ENCODE results near the gene DGKG. TPM values are rescaled to one million over a fixed set of nuclear protein-coding genes. Genes with fewer than 3 reads are reported as not detected.

DGKG gene
- total RNA-seq, 1 donor from 2014 or later: 4.7 TPM

DNA sequence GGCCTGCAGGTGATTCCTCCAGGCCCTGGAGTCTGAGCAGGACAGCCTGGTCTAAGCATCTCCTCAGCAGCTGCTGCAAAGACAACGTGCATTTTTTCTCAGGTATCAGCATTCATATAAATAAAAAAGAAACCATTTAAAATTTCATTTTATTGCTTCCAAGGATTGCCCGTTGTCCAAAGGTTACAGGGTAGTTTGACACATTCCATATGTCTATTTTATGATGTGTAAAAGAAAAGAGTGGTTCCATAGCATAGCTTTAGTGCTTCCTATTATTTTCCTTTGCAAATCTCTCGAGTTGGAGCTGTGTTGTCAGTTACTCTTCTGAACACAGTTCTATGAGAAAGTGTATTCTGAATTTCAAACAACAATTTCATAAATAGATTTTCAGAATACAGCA lies 7.2 kb upstream of the DGKG start:
- no peak overlapping the region for H3K27ac ChIP-seq
- ATAC-seq: no peak
- no peaks in the 10 kb centered on the region for H3K9me3 ChIP-seq
- no peaks in the 10 kb centered on the region for H3K36me3 ChIP-seq
- H3K4me1 ChIP-seq: no peaks in the 10 kb centered on the region
- TF ChIP-seq, protein P1, sequence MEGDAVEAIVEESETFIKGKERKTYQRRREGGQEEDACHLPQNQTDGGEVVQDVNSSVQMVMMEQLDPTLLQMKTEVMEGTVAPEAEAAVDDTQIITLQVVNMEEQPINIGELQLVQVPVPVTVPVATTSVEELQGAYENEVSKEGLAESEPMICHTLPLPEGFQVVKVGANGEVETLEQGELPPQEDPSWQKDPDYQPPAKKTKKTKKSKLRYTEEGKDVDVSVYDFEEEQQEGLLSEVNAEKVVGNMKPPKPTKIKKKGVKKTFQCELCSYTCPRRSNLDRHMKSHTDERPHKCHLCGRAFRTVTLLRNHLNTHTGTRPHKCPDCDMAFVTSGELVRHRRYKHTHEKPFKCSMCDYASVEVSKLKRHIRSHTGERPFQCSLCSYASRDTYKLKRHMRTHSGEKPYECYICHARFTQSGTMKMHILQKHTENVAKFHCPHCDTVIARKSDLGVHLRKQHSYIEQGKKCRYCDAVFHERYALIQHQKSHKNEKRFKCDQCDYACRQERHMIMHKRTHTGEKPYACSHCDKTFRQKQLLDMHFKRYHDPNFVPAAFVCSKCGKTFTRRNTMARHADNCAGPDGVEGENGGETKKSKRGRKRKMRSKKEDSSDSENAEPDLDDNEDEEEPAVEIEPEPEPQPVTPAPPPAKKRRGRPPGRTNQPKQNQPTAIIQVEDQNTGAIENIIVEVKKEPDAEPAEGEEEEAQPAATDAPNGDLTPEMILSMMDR (IDR thresholded peaks at IDR 0.05): no peak
- no peak for DNase-seq
- H3K27me3 ChIP-seq: peaks cover 22% of the 10 kb centered on the region
- no peak overlapping the region for H3K4me3 ChIP-seq
- intact Hi-C loops (cut with DNase I): no loop called here

DNA sequence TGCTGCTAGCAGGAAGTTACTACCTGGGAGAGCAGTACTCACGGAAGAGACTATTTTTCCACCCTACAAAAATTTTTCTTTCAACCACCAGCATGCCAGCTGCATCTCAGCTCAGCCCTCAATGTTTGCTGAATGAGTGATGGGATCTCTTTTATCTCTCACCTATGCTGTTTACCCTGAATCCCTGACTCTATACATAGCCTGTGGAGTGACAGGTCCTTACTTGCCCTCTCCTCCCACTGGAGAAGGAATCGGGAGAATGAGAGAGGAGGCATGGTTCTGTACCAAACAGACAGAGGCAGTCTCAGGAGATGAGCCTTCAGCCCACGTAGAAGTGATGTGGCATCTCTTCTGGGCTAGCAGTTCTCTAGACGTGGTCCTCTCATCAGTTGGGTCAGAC lies 6.7 kb upstream of the DGKG start:
- Histone ChIP-seq H3K9me3 (no peaks in the 10 kb centered on the region), H3K27ac (no peak overlapping the region), H3K36me3 (no peaks in the 10 kb centered on the region), H3K4me1 (no peaks in the 10 kb centered on the region), H3K4me3 (no peak overlapping the region), H3K27me3 (peaks cover 27% of the 10 kb centered on the region)
- DNase-seq (no peak), ATAC-seq (no peak)
- TF ChIP-seq, protein P1 (IDR thresholded peaks at IDR 0.05): no peak
- intact Hi-C loops (cut with DNase I): no loop called here

DNA sequence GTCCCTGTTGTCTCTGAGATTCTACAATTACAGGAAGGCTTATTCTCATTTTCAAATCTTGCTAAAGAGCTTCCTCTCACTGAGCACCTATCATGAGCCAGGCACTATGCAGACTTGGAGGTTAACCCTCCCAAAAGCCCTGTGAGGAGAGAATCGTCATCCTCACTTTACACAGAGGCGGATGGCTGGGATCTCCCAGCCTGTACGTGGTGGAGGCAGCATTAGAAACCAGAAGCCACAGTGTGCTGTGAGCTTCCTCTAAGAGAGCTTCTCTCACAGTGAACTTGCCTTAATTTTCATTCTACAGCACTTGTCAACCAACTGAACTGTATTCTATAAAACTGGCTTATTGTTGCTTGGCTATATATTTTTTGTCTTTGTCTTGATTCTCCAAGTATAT lies 6.1 kb upstream of the DGKG start:
- no peak overlapping the region for H3K27ac ChIP-seq
- DNase-seq: no peak
- intact Hi-C loops (cut with DNase I): no loop called here
- TF ChIP-seq, protein P1 (IDR thresholded peaks at IDR 0.05): no peak
- no peaks in the 10 kb centered on the region for H3K9me3 ChIP-seq
- H3K4me1 ChIP-seq: no peaks in the 10 kb centered on the region
- H3K27me3 ChIP-seq: peaks cover 32% of the 10 kb centered on the region
- ATAC-seq: no peak
- no peaks in the 10 kb centered on the region for H3K36me3 ChIP-seq
- no peak overlapping the region for H3K4me3 ChIP-seq

DNA sequence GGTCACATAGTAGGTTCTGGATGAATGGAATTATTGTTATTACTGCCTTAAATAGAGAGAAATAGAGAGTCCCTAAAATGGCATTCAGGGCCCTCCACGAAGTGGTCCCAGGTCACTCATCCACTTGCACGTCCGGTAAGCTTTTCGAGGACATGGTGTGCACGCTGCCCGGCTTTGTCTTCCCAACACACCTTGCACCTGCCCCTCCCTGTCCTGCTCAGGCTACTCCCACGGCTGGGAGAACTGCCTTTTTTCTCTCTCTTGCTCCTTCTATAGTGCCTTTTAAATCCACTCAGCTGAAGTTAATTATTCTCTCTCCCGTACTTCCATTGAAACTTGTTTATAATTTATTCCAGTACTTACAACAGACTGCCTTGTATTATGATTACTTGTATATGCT lies 5.6 kb upstream of the DGKG start:
- TF ChIP-seq, protein P1 (IDR thresholded peaks at IDR 0.05): no peak
- peaks cover 37% of the 10 kb centered on the region for H3K27me3 ChIP-seq
- H3K4me1 ChIP-seq: peaks cover under 1% of the 10 kb centered on the region
- H3K27ac ChIP-seq: no peak overlapping the region
- intact Hi-C loops (cut with DNase I): no loop called here
- ATAC-seq (no peak), DNase-seq (no peak)
- no peaks in the 10 kb centered on the region for H3K36me3 ChIP-seq
- H3K4me3 ChIP-seq: no peak overlapping the region
- H3K9me3 ChIP-seq: no peaks in the 10 kb centered on the region

DNA sequence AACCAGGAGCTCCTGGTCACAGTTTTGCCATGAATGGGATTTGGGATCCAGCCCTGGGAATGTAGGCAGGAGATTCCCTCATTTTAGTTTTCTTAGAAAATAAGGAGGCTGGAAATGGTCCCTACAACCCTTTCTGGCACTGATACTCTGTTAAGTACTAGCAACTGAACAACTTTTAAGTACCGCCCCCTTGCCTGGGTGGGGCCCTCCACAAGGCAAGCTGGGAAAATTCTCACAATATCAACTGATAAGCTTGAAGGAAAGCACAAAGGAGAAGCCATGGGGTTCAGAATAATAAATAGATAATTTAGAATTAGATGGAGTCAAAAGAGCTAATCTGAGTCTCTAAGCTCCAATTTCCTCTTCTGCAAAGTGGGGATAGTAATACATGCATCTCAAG lies 4.2 kb upstream of the DGKG start:
- Histone ChIP-seq H3K27ac (no peak overlapping the region), H3K4me3 (no peak overlapping the region), H3K9me3 (no peaks in the 10 kb centered on the region), H3K4me1 (peaks cover 3% of the 10 kb centered on the region), H3K27me3 (peaks cover 51% of the 10 kb centered on the region), H3K36me3 (no peaks in the 10 kb centered on the region)
- TF ChIP-seq, protein P1 (IDR thresholded peaks at IDR 0.05): no peak
- DNase-seq (no peak), ATAC-seq (no peak)
- intact Hi-C loops (cut with DNase I): no loop called here
